MCF 10A (cell line): ENCODE data around the gene ACSS2. TPM values are rescaled to one million over a fixed set of nuclear protein-coding genes. Genes with fewer than 3 reads are reported as not detected.

Experiments
- BruUV-seq: library from RNA; stranded (reverse); fragments of 400-500 nt; replicated peaks from 2 replicates; lab custom pipeline; 2021; lab: Mats Ljungman, UMichigan
- CTCF ChIA-PET: fragments of 300-600 bp; sonication (Branson Sonifier 250); formaldehyde crosslinking; extraction: SDS; loops from one replicate; lab custom pipeline; 2021; ENCODE audit warnings: antibody characterized with exemption, inconsistent platforms; lab: Yijun Ruan, JAX
- POLR2A ChIA-PET: fragments of 300-600, 350-650 bp; sonication (Branson Sonifier 250); formaldehyde crosslinking; extraction: SDS; loops from one replicate; lab custom pipeline; 2020; ENCODE audit warnings: antibody characterized with exemption, inconsistent platforms; lab: Yijun Ruan, JAX
- DNase-seq: peaks from one replicate; pipeline ENCODE4 v3.0.0-alpha.2; 2018; ENCODE audit not compliant: unreplicated experiment
- H3K27ac Mint-ChIP-seq: one replicate; pipeline ENCODE4 v1.8.0; 2022; ENCODE audit warnings: mild to moderate bottlenecking, low read depth, mixed read lengths; ENCODE audit not compliant: unreplicated experiment
- H3K27me3 Mint-ChIP-seq: one replicate; pipeline ENCODE4 v1.8.0; 2022; ENCODE audit warnings: mixed read lengths; ENCODE audit not compliant: insufficient read depth, unreplicated experiment
- H3K36me3 Mint-ChIP-seq: one replicate; pipeline ENCODE4 v1.8.0; 2022; ENCODE audit warnings: mild to moderate bottlenecking, moderate library complexity, mixed read lengths; ENCODE audit not compliant: insufficient read depth, unreplicated experiment
- H3K4me1 Mint-ChIP-seq: one replicate; pipeline ENCODE4 v1.8.0; 2022; ENCODE audit warnings: mixed read lengths; ENCODE audit not compliant: insufficient read depth, unreplicated experiment
- H3K4me3 Mint-ChIP-seq: one replicate; pipeline ENCODE4 v1.8.0; 2022; ENCODE audit warnings: mild to moderate bottlenecking, moderate library complexity, mixed read lengths; ENCODE audit not compliant: unreplicated experiment
- H3K9me3 Mint-ChIP-seq: one replicate; pipeline ENCODE4 v1.8.0; 2022; ENCODE audit warnings: mixed read lengths; ENCODE audit not compliant: unreplicated experiment
- CTCF ChIP-seq: fragments of 200-600 bp; IDR thresholded peaks from one replicate; pipeline ENCODE4 v1.8.0; 2022; ENCODE audit warnings: antibody characterized with exemption, mild to moderate bottlenecking; ENCODE audit not compliant: unreplicated experiment
- intact Hi-C: fragments of 100-400 bp; cut with micrococcal nuclease; formaldehyde crosslinking; loops from 2 replicates; pipeline ENCODE4 v1.14.1; 2022
- total RNA-seq: library from RNA; stranded (reverse); gene quantifications from 2 replicates; pipeline ENCODE4 v1.2.3, GENCODE V29; 2022

ACSS2 gene
- total RNA-seq, 1 experiment from 2014 or later = 42.0 TPM

- H3K4me3 Mint-ChIP-seq = no peak overlapping the region
- H3K27me3 Mint-ChIP-seq = no peaks in the 10 kb centered on the region
- ChIA-PET CTCF (interaction anchor here (8.3 kb wide), 1 partner anchor 14 kb away, joined by 51 read pairs; the partner anchor contains the start of gene GGT7), POLR2A (interaction anchor here (0.6 kb wide), 1 partner anchor 15 kb away, joined by 3 read pairs; no protein-coding TSS in a partner anchor)
- DNase-seq = no peak
- intact Hi-C loops = no loop called here
- BruUV-seq = no TSS peak
- no peaks in the 10 kb centered on the region for H3K4me1 Mint-ChIP-seq
- H3K9me3 Mint-ChIP-seq = no peaks in the 10 kb centered on the region
- no peak for TF ChIP-seq CTCF
- no peak overlapping the region for H3K27ac Mint-ChIP-seq
- no peaks in the 10 kb centered on the region for H3K36me3 Mint-ChIP-seq
These were observed 16.4 kb upstream of the ACSS2 start for GRCh38 chr20:34859826-34860545.

GRCh38 chr20:34861386-34862084 lies 14.9 kb upstream of the ACSS2 start:
- TF ChIP-seq CTCF = no peak
- intact Hi-C loops = no loop called here
- H3K4me3 Mint-ChIP-seq = no peak overlapping the region
- H3K36me3 Mint-ChIP-seq = no peaks in the 10 kb centered on the region
- no peaks in the 10 kb centered on the region for H3K27me3 Mint-ChIP-seq
- H3K4me1 Mint-ChIP-seq = no peaks in the 10 kb centered on the region
- no peak overlapping the region for H3K27ac Mint-ChIP-seq
- CTCF ChIA-PET = interaction anchor here (0.9 to 8.3 kb wide), 4 partner anchors 10 to 29 kb away, joined by 3 to 51 read pairs (median 4); partner anchors contain the start of gene GGT7
- BruUV-seq = no TSS peak
- no peak for DNase-seq
- no peaks in the 10 kb centered on the region for H3K9me3 Mint-ChIP-seq
- POLR2A ChIA-PET = no interaction called here

- no peak overlapping the region for H3K4me3 Mint-ChIP-seq
- POLR2A ChIA-PET = no interaction called here
- H3K9me3 Mint-ChIP-seq = no peaks in the 10 kb centered on the region
- CTCF ChIA-PET = interaction anchor here (0.6 to 8.3 kb wide), 6 partner anchors 8 to 295 kb away, joined by 3 to 51 read pairs (median 4); partner anchors contain the start of gene GGT7
- no peak overlapping the region for H3K27ac Mint-ChIP-seq
- DNase-seq = no peak
- no peaks in the 10 kb centered on the region for H3K4me1 Mint-ChIP-seq
- no peaks in the 10 kb centered on the region for H3K27me3 Mint-ChIP-seq
- H3K36me3 Mint-ChIP-seq = no peaks in the 10 kb centered on the region
- no peak for TF ChIP-seq CTCF
- BruUV-seq = no TSS peak
- intact Hi-C loops = no loop called here
These were observed 13.7 kb upstream of the ACSS2 start for GRCh38 chr20:34862724-34863123.

- Mint-ChIP-seq H3K27me3 (no peaks in the 10 kb centered on the region), H3K4me3 (no peak overlapping the region), H3K4me1 (no peaks in the 10 kb centered on the region), H3K27ac (no peak overlapping the region), H3K9me3 (no peaks in the 10 kb centered on the region), H3K36me3 (no peaks in the 10 kb centered on the region)
- ChIA-PET POLR2A (no interaction called here), CTCF (interaction anchor here (0.6 to 8.3 kb wide), 6 partner anchors 8 to 233 kb away, joined by 3 to 51 read pairs (median 4); partner anchors contain the start of gene GGT7)
- TF ChIP-seq CTCF = no peak
- intact Hi-C loops = no loop called here
- no peak for DNase-seq
- no TSS peak for BruUV-seq
These were observed 12.9 kb upstream of the ACSS2 start for GRCh38 chr20:34863421-34863965.
